ENCODE measurements around the gene PHC2.
A peak's percentile ranks its signal among the peaks of the same experiment; 100 is the strongest.

The PHC2 gene

GRCh38 chr1:33388805-33389771, 41.8 kb downstream of the PHC2 start:
- no peak for DNase-seq (ENCODE audit: low spot score)

GRCh38 chr1:33387625-33388024, 43.3 kb downstream of the PHC2 start:
- DNase-seq (ENCODE audit: low spot score): no peak

GRCh38 chr1:33385251-33385650, 45.6 kb downstream of the PHC2 start:
- no peak for DNase-seq (ENCODE audit: low spot score)

GRCh38 chr1:33384040-33384812, 46.7 kb downstream of the PHC2 start:
- no peak for DNase-seq (ENCODE audit: low spot score)

- DNase-seq (ENCODE audit: low spot score): no peak
Measured at GRCh38 chr1:33383489-33383888, 47.4 kb downstream of the PHC2 start.

GRCh38 chr1:33382661-33383415, 48.1 kb downstream of the PHC2 start:
- DNase-seq (ENCODE audit: low spot score): no peak

- DNase-seq (ENCODE audit: low spot score): no peak
Measured at GRCh38 chr1:33381977-33382376, 48.9 kb downstream of the PHC2 start.

- DNase-seq (ENCODE audit: low spot score): no peak
Measured at GRCh38 chr1:33380811-33381210, 50.1 kb downstream of the PHC2 start.

- no peak for DNase-seq (ENCODE audit: low spot score)
Measured at GRCh38 chr1:33379631-33380354, 51.1 kb downstream of the PHC2 start.

GRCh38 chr1:33378976-33379375, 51.9 kb downstream of the PHC2 start:
- peak; percentile 10 for DNase-seq (ENCODE audit: low spot score)

GRCh38 chr1:33378524-33378923, 52.4 kb downstream of the PHC2 start:
- no peak for DNase-seq (ENCODE audit: low spot score)

- DNase-seq (ENCODE audit: low spot score): no peak
Measured at GRCh38 chr1:33377756-33378155, 53.1 kb downstream of the PHC2 start.

- DNase-seq (ENCODE audit: low spot score): no peak
Measured at GRCh38 chr1:33377013-33377412, 53.9 kb downstream of the PHC2 start.

GRCh38 chr1:33375316-33375715, 55.6 kb downstream of the PHC2 start:
- no peak for DNase-seq (ENCODE audit: low spot score)

GRCh38 chr1:33374336-33375105, 56.4 kb downstream of the PHC2 start:
- DNase-seq (ENCODE audit: low spot score): no peak

GRCh38 chr1:33373606-33374005, 57.3 kb downstream of the PHC2 start:
- no peak for DNase-seq (ENCODE audit: low spot score)

GRCh38 chr1:33372677-33373076, 58.2 kb downstream of the PHC2 start:
- DNase-seq (ENCODE audit: low spot score): no peak

GRCh38 chr1:33372162-33372561, 58.7 kb downstream of the PHC2 start:
- DNase-seq (ENCODE audit: low spot score): no peak

- no peak for DNase-seq (ENCODE audit: low spot score)
Measured at GRCh38 chr1:33371334-33371733, 59.6 kb downstream of the PHC2 start.

GRCh38 chr1:33370827-33371226, 60.1 kb downstream of the PHC2 start:
- no peak for DNase-seq (ENCODE audit: low spot score)

GRCh38 chr1:33370301-33370700, 60.6 kb downstream of the PHC2 start:
- no peak for DNase-seq (ENCODE audit: low spot score)

Data from NAMALWA (cell line).